Astrocyte of the spinal cord (primary cell): Measurements from ENCODE around the gene SERPINA1.

ENCODE experiments used
- DNase-seq: peaks from one replicate; pipeline ENCODE4 v3.0.0; 2011; ENCODE audit warnings: low read depth, low spot score
- H3K4me3 ChIP-seq: 2 replicates; pipeline ENCODE4 v1.5.1; 2011; ENCODE audit warnings: low read depth, mild to moderate bottlenecking, low read length, moderate library complexity
- CTCF ChIP-seq: IDR thresholded peaks from 2 replicates; pipeline ENCODE4 v1.5.1; 2012; ENCODE audit warnings: low read depth, mild to moderate bottlenecking, low read length, inconsistent platforms
- in situ Hi-C: cut with HindIII; loops from 2 replicates; pipeline ENCODE4 v1.10.0; 2017; ENCODE audit warnings: low sequenced_read_pairs

Gene SERPINA1

GRCh38 chr14:94398536-94398935, 10.1 kb upstream of the SERPINA1 start:
- no peak overlapping the region for H3K4me3 ChIP-seq
- DNase-seq: no peak
- in situ Hi-C loops: no loop called here
- no peak for TF ChIP-seq CTCF

DNA sequence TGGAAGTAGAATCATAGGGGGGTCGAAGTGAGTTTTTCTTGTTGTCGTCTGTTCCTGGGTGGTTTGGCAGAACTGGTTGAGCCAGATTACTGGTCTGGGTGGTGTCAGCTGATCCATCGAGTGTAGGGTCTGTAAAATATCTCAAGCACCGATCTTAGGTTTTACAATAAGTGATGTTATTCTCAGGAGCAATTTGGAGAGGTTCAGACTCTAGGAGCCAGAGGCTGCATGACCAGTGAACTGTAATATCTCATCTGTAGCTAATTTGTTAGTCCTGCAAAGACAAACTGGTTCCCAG, 9.7 kb upstream of the SERPINA1 start:
- DNase-seq: no peak
- TF ChIP-seq CTCF: no peak
- in situ Hi-C loops: no loop called here
- H3K4me3 ChIP-seq: no peak overlapping the region

- no peak overlapping the region for H3K4me3 ChIP-seq
- in situ Hi-C loops: no loop called here
- DNase-seq: no peak
- no peak for TF ChIP-seq CTCF
These were observed 9.1 kb upstream of the SERPINA1 start for GRCh38 chr14:94397289-94398181.

GRCh38 chr14:94396628-94397225, 8.3 kb upstream of the SERPINA1 start:
- no peak for TF ChIP-seq CTCF
- no peak overlapping the region for H3K4me3 ChIP-seq
- in situ Hi-C loops: no loop called here
- DNase-seq: no peak

GRCh38 chr14:94395888-94396574, 7.6 kb upstream of the SERPINA1 start:
- no peak for DNase-seq
- in situ Hi-C loops: no loop called here
- no peak overlapping the region for H3K4me3 ChIP-seq
- TF ChIP-seq CTCF: no peak

DNA sequence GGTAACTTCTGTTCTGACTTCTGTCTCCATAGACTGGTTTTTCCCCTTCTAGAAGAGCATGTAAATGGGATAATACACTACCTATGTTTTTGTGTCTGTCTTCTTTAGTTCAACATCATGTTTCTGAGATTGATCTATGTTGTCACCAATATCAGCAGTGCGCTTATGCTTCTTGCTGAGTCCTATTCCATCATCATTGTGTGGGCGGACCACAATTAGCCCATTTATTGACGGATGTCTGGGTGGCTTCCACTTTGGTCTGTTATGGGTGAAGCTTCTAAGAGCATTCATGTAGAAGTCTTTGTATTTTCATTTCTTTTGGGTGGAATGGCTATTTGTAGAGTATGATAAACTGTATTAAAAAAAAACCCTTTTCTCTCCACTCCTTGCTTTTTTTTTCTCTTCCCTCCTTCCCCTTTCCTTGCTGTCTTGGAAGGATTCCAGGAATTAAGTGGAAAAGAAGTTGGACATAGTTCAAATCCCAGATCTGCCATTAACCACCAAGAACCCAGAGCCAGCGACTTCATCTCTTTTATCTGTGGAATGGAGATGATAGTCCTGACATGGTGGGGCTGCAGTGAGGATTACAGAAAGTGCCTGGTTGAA, 7.0 kb upstream of the SERPINA1 start:
- DNase-seq: no peak
- in situ Hi-C loops: no loop called here
- TF ChIP-seq CTCF: no peak
- H3K4me3 ChIP-seq: no peak overlapping the region
